GM12878 (cell line): ENCODE data around the gene PCBP1. TPM values are rescaled to one million over a fixed set of nuclear protein-coding genes. Genes with fewer than 3 reads are reported as not detected.

Experiments
- ATAC-seq: fragments of 200-7000 bp; cut with Tn5 transposase; 3 replicates; pipeline ENCODE4 v1.9.1; 2020; ENCODE audit warnings: mild to moderate bottlenecking, moderate library complexity
- BruUV-seq: library from RNA; stranded (reverse); fragments of 400-500 nt; replicated peaks from 2 replicates; lab custom pipeline; 2021; lab: Mats Ljungman, UMichigan
- CTCF ChIA-PET: fragments of 300-600 bp; sonication (Branson Sonifier 250); formaldehyde crosslinking; extraction: SDS; loops from one replicate; lab custom pipeline; 2021; ENCODE audit warnings: inconsistent platforms; lab: Yijun Ruan, JAX
- POLR2A ChIA-PET: fragments of 350-600 bp; formaldehyde crosslinking; extraction: SDS; loops from one replicate; lab custom pipeline; 2021; ENCODE audit warnings: inconsistent platforms; lab: Charles Lee
- RAD21 ChIA-PET: fragments of 300-600 bp; sonication (Branson Sonifier 250); formaldehyde crosslinking; loops from one replicate; lab custom pipeline; 2023; ENCODE audit warnings: antibody characterized with exemption; ENCODE audit not compliant: unreplicated experiment; lab: Charles Lee
- SMC1A ChIA-PET: fragments of 300-600 bp; sonication (Branson Sonifier 250); formaldehyde crosslinking; loops from one replicate; lab custom pipeline; 2023; ENCODE audit not compliant: unreplicated experiment, uncharacterized antibody; lab: Charles Lee
- DNase-seq: peaks from one replicate; pipeline ENCODE4 v3.0.0-alpha.2; 2011; ENCODE audit warnings: low read depth, low spot score
- FAIRE-seq: peaks from 3 replicates; lab custom pipeline; 2011; peaks lifted over from hg19 to GRCh38; lab: Jason Lieb, UNC
- H2AFZ ChIP-seq: 2 replicates; pipeline ENCODE4 v1.6.0; 2011; ENCODE audit warnings: low read depth, low read length, control low read depth; ENCODE audit not compliant: control insufficient read depth
- H3K27ac ChIP-seq: 2 replicates; pipeline ENCODE4 v1.5.1; 2011; ENCODE audit warnings: control low read depth; ENCODE audit not compliant: control insufficient read depth, insufficient read depth
- H3K27me3 ChIP-seq, 2 experiments: replicated peaks in 1 of 2; 2 replicates each; pipeline versions ENCODE4 v1.6.0 to v1.6.1; 2011; ENCODE audit warnings: low read length in 1 of 2; ENCODE audit not compliant: control insufficient read depth in 2 of 2, insufficient read depth in 2 of 2
- H3K36me3 ChIP-seq, 2 experiments: 2 replicates each; pipeline ENCODE4 v1.5.1; 2011; ENCODE audit warnings: low read length in 1 of 2; ENCODE audit not compliant: control insufficient read depth in 2 of 2, insufficient read depth in 2 of 2
- H3K4me1 ChIP-seq: 2 replicates; pipeline ENCODE4 v1.6.1; 2011; ENCODE audit warnings: mild to moderate bottlenecking, low read length, moderate library complexity, mixed read lengths; ENCODE audit not compliant: control insufficient read depth, insufficient read depth
- H3K4me2 ChIP-seq: 2 replicates; pipeline ENCODE4 v1.6.0; 2011; ENCODE audit warnings: control low read depth; ENCODE audit not compliant: control insufficient read depth, insufficient read depth
- H3K4me3 ChIP-seq: fragments of 200-600 bp; sonication (generic); 2 replicates; pipeline ENCODE4 v1.5.1; 2016
- H3K79me2 ChIP-seq: 2 replicates; pipeline ENCODE4 v1.6.0; 2011; ENCODE audit warnings: low read length; ENCODE audit not compliant: control insufficient read depth, insufficient read depth
- H3K9ac ChIP-seq: 2 replicates; pipeline ENCODE4 v1.8.0; 2011; ENCODE audit warnings: low read length, control low read depth, mixed read lengths; ENCODE audit not compliant: control insufficient read depth, insufficient read depth
- H3K9me3 ChIP-seq: replicated peaks from 3 replicates; pipeline ENCODE4 v1.5.1; 2011; ENCODE audit warnings: mild to moderate bottlenecking, low read length; ENCODE audit not compliant: control insufficient read depth, insufficient read depth
- H4K20me1 ChIP-seq: 2 replicates; pipeline ENCODE4 v1.6.0; 2011; ENCODE audit not compliant: control insufficient read depth, insufficient read depth
- CUX1 ChIP-seq: IDR thresholded peaks from 2 replicates; pipeline ENCODE4 v1.6.1; 2012; ENCODE audit warnings: improper control_type of control experiment, low read depth, low read length; ENCODE audit not compliant: insufficient replicate concordance
- GABPA ChIP-seq: IDR thresholded peaks from 2 replicates; pipeline ENCODE4 v1.6.1; 2014; ENCODE audit warnings: antibody characterized with exemption, low read depth, mild to moderate bottlenecking, inconsistent platforms
- MLLT1 ChIP-seq: fragments of 450-650 bp; IDR thresholded peaks from 2 replicates; pipeline ENCODE4 v1.6.1; 2016; ENCODE audit warnings: mild to moderate bottlenecking
- NBN ChIP-seq: fragments of 450-650 bp; IDR thresholded peaks from 2 replicates; pipeline ENCODE4 v1.6.1; 2016
- POLR2A ChIP-seq: IDR thresholded peaks from 2 replicates; pipeline ENCODE4 v1.6.1; 2011; ENCODE audit warnings: low read depth, mild to moderate bottlenecking, low read length
- PRDM15 ChIP-seq: fragments of 450-650 bp; formaldehyde crosslinking; IDR thresholded peaks from 2 replicates; pipeline ENCODE4 v1.4.0; 2020; ENCODE audit warnings: mild to moderate bottlenecking, moderate library complexity
- SPI1 ChIP-seq: IDR thresholded peaks from 2 replicates; pipeline ENCODE4 v1.6.1; 2011; ENCODE audit warnings: low read depth, mild to moderate bottlenecking, low read length, moderate library complexity, borderline replicate concordance; ENCODE audit not compliant: insufficient read depth
- SREBF2 ChIP-seq: IDR thresholded peaks from 2 replicates; pipeline ENCODE4 v1.6.1; 2012; ENCODE audit warnings: mild to moderate bottlenecking, low read length
- SRF ChIP-seq, 2 experiments: IDR thresholded peaks; 2 replicates each; pipeline ENCODE4 v1.6.1; 2011; ENCODE audit warnings: low read depth in 2 of 2, low read length in 2 of 2, mild to moderate bottlenecking in 1 of 2, moderate library complexity in 1 of 2
- TAF1 ChIP-seq: IDR thresholded peaks from 2 replicates; pipeline ENCODE4 v1.6.1; 2011; ENCODE audit warnings: mild to moderate bottlenecking, low read depth, low read length, borderline replicate concordance
- ZNF274 ChIP-seq: IDR thresholded peaks from one replicate; pipeline ENCODE4 v1.8.0; 2011; ENCODE audit not compliant: insufficient read length, insufficient read depth
- WGBS: methylation state at CpG from one replicate; pipeline ENCODE4 v1.1.6; 2016; ENCODE audit warnings: low lambda C conversion rate; ENCODE audit not compliant: insufficient replicate concordance, insufficient coverage; ENCODE audit errors: missing lambda C conversion rate; 5-methylcytosine and 5-hydroxymethylcytosine counted together
- in situ Hi-C: fragments of 300-500 bp; cut with MboI; formaldehyde crosslinking; loops from 9 replicates; pipeline ENCODE4 v1.14.3; 2018; ENCODE audit warnings: mixed read lengths
- intact Hi-C: fragments of 100-400 bp; cut with micrococcal nuclease; formaldehyde crosslinking; loops from one replicate; pipeline ENCODE4 v1.14.2; 2022; ENCODE audit not compliant: unreplicated experiment
- polyA plus RNA-seq, 11 experiments: library from polyadenylated mRNA; depleted of rRNA in 4 of 11; unstranded in 6 of 11; stranded (reverse) in 5 of 11; fragments of >200 nt; fragmentation: Nextera tagmentation in 4 of 11; fragmentation: Illumina TruSeq in 1 of 11; extraction: Ambion mirVana in 4 of 11; extraction: Trizol in 1 of 11; gene quantifications; 1 replicate in 1 of 11; 2 replicates in 10 of 11; pipeline versions ENCODE4 v1.2.1 to v1.2.3, GENCODE V29; 2011 to 2016; ENCODE audit warnings: inconsistent platforms in 2 of 11, missing spikeins in 2 of 11, low read depth in 1 of 11
- total RNA-seq, 4 experiments: library from RNA; depleted of rRNA in 3 of 4; stranded (reverse); fragments of >200 nt in 3 of 4; fragmentation: Illumina TruSeq in 1 of 4; extraction: Trizol in 1 of 4; gene quantifications; 2 replicates each; pipeline versions ENCODE4 v1.2.1 to v1.2.3, GENCODE V29; 2013 to 2021

PCBP1 gene
- total and polyA plus RNA-seq, 10 of the 15 experiments (the other 5 are each of a cell fraction or from before 2014, with no cell fraction given) = 24.4 to 494 (median 130) TPM

- SMC1A ChIA-PET = interaction anchor here (1.0 to 3.0 kb wide), 14 partner anchors 9 to 181 kb away, joined by 3 to 35 read pairs (median 6); partner anchors contain the start of gene MXD1
- DNase-seq (no peak), ATAC-seq (peak; percentile 90), FAIRE-seq (peak; percentile 49)
- RAD21 ChIA-PET = interaction anchor here (0.7 to 3.8 kb wide), 14 partner anchors 9 to 292 kb away, joined by 3 to 26 read pairs (median 10); partner anchors contain the start of gene MXD1
- in situ Hi-C loops (loop anchor here (5.0 kb wide), 1 partner anchor 42 kb away; no protein-coding TSS in a partner anchor), intact Hi-C loops (no loop called here)
- Histone ChIP-seq H3K79me2 (peaks cover 12% of the 10 kb centered on the region), H3K9ac (peak overlapping the region; percentile 63), H3K27me3 (no peaks in the 10 kb centered on the region), H3K4me1 (peaks cover 17% of the 10 kb centered on the region), H3K27ac (peak overlapping the region; percentile 89), H3K36me3 (peaks cover 0 to 4% of the 10 kb centered on the region in 2 experiments; a peak in 1 of 4 replicates), H2AFZ (peak overlapping the region; percentile 40), H3K4me3 (0 out of 2 replicates have a peak overlapping the region, but pooled peaks have one; percentile 20), H4K20me1 (no peaks in the 10 kb centered on the region), H3K9me3 (no peaks in the 10 kb centered on the region; the same call in 2 of the 3 replicates), H3K4me2 (peak overlapping the region; percentile 94)
- WGBS = under 1% methylated on average over 5 of the region's 5 CpGs
- no TSS peak for BruUV-seq
- CTCF ChIA-PET = interaction anchor here (0.8 to 1.8 kb wide), 8 partner anchors 9 to 40 kb away, joined by 3 to 11 read pairs (median 6); no protein-coding TSS in a partner anchor
- POLR2A ChIA-PET = interaction anchor here (0.5 to 5.0 kb wide), 15 partner anchors 10 to 462 kb away, joined by 3 to 81 read pairs (median 5); no protein-coding TSS in a partner anchor
- peak; percentile 51; the same call in 1 of the 2 replicates for TF ChIP-seq POLR2A
- TF ChIP-seq MLLT1 = peak; percentile 97
- TF ChIP-seq CUX1 = no peak
- TF ChIP-seq GABPA = peak; percentile 46; the same call in 1 of the 2 replicates
- TF ChIP-seq NBN = peak; percentile 61
- TF ChIP-seq PRDM15 = no peak
- no peak for TF ChIP-seq ZNF274
- no peak for TF ChIP-seq SREBF2
- 0 out of 4 replicates have a peak, but pooled peaks of 1 of the 2 experiments have one; percentile 26 for TF ChIP-seq SRF (IDR thresholded peaks at IDR 0.05; ENCODE audit: low read depth in 2 of 2, low read length in 2 of 2)
- peak; percentile 71 for TF ChIP-seq TAF1
- peak; percentile 82 for TF ChIP-seq SPI1
Measured at GRCh38 chr2:70094978-70095719, 7.9 kb downstream of the PCBP1 start.
